GM18508 (cell line): ENCODE measurements around the gene EPHB3.
"Not testable (repeated sequence)": the region's sequence is repeated elsewhere in the genome, so short reads cannot be mapped to it uniquely, and the experiment has no call there.

ENCODE experiments used
- ATAC-seq: cut with Tn5 transposase; IDR thresholded peaks from one replicate; pipeline ENCODE4 v1.9.1; 2021; ENCODE audit warnings: moderate number of reproducible peaks; ENCODE audit not compliant: insufficient read depth, unreplicated experiment

The EPHB3 gene

DNA sequence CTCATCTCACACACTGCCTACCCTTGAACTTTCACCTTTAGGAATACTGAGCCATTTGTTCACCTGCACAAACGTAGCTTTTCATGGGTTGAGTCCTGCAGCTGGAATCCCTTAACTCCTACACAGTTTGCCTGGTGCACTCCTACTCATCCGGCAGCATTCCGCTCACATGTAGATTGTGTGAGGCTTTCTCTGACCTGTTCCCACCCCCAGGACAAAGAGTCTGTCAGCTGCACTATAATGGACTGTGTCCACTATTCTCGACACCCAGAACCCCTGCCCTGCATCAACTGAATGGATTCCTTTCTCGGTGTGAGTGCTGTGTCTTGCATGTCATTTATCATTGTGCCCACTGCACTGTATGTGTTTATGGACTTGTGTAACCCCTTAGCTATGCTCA is 54.9 kb downstream of the EPHB3 start:
- ATAC-seq, result no peak

DNA sequence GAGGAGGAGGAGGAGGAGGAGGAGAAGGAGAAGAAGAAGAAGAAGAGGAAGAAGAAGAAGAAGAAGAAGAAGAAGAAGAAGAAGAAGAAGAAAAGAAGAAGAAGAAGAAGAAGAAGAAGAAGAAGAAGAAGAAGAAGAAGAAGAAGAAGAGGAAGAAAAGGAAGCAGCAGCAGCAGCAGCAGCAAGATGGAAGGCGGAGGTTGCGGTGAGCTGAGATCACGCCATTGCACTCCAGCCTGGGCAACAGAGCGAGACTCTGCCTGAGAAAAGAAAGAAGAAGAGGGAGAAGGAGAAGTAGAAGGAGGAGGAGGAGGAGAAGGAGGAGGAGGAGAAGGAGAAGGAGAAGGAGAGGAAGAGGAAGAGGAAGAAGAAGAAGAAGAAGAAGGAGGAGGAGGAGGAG is 55.7 kb downstream of the EPHB3 start:
- ATAC-seq, result not testable (repeated sequence)

DNA sequence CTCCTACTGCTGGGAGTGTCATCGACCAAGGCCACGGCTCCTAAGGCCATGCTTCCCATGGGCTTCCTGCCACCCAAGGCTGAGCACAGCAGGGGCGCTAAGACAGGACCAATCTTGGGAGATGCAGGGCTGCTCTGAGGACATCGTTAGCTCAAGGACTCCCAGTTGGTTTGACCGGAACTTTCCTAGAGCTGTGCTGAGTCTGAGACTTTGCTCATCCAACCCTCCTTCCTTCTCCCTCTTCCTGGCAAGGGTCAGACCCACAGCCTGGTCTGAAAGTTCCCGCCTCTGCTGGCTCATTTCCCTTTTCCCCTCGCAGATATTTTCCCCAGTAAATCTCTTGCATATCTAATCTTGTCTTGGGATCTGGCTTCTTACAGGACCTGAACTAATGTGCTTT is 57.2 kb downstream of the EPHB3 start:
- ATAC-seq, result no peak

- no peak for ATAC-seq
Observed at GRCh38 chr3:184619369-184619768, 57.8 kb downstream of the EPHB3 start.

DNA sequence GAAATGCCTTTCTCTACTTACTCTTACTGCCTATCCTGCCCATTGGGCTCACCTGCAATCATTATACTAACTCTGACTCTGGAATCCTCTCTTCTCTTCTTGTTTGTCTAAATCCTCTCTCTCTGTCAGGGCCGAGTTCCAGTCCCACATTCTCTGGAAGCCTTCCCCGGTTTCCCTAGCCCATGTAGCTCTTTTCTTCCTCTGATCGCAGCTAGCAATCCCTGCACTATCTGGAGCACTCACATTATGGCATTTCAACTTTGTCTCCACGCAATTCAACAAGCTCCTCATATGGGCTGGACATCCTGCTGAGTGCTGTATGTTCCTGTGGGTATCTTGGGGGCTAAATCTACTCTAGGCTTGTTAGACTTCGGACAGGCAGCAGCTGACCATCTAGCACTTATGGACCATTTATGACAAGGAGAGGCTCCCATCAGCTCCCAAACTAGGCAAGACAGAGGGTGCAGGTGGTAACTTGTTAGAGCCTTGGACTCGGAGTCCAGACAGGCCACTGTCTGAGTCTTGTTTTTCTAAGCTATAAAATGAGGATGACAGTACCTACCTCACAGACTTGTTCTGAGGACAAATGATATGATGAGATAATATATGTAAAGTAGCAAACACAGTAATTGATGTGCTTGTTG is 58.3 kb downstream of the EPHB3 start:
- ATAC-seq, result no peak

DNA sequence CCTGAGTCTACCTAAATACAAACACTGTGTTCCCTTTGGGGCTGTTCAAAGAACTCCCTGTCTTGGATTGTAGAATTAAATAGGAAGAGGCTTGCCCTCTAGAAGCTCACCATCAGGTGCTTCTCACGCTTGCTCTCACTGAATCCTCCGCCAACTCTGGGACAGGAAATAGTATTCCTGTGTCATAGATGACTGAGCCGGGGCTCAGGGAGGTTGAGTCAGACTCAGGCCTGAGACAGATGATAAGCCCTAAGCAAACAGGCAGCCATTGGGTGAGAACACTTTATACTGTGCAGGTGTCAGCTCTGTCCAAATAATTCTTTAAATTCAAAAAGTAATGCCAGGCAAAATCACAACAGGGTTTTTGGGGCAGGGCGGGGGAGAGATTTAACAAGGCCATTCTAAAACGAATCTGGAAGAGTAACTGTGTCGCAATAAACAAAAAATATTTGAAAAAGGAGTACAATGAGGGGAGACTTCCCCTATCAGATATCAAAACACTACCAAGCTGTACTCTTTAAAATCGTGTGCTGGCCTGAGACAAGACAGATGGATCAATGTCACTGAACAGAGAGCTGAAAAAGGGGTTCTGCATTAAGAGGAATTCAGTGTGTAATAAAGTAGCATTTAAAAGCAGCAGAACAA is 59.0 kb downstream of the EPHB3 start:
- ATAC-seq, result no peak

DNA sequence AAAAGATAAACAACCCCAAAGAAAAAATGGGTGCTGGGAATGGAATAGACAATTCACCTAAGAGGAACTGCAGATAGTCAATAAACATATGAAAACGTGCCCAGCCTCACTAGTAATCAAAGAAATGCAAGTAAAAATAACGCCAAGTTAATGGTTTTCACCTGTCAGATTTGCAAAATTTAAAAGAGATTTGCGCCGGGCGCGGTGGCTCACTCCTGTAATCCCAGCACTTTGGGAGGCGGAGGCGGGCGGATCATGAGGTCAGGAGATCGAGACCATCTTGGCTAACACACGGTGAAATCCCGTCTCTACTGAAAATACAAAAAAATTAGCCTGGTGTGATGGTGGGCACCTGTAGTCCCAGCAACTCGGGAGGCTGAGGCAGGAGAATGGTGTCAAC is 60.6 kb downstream of the EPHB3 start:
- ATAC-seq, result not testable (repeated sequence)

GRCh38 chr3:184626923-184627322 is 65.3 kb downstream of the EPHB3 start:
- no peak for ATAC-seq

GRCh38 chr3:184629555-184630160 is 68.1 kb downstream of the EPHB3 start:
- ATAC-seq, result no peak

DNA sequence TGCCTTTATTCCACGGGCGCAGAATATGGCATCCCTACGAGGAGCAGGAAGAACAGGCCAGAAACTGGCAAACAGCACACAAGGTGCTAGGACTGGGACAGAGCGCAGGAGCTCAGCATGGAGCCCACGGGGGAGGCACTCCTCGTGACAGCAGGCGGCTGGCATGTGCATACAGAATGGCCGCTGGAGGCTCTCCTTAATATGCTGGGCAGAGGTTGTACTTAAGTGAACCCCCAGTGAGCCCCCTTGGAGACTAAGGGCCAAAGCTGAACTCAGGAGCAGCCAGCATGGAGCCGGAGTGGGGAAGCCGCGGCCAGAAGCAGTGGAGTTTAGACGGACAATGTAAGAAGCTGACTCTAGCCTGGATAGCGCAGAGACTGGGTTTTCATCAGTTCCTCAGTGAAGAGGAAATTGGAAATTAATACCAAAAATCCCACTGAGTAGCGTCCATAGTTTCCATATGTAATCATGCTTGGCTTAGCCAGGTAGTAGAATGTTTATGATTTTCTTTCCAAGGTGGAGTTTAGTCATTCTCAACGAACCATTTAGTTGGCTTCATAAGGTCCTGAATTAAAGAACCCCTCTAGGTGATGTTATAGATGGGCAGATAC is 69.4 kb downstream of the EPHB3 start:
- no peak for ATAC-seq

- ATAC-seq, result no peak
Observed at GRCh38 chr3:184631472-184631861, 69.9 kb downstream of the EPHB3 start.
